Activated naive CD4-positive, alpha-beta T cell treated with Interleukin-2 at 50 U/mL for 16 hours (primary cell): ENCODE results near the gene TCEANC2.
"Not testable (repeated sequence)": the region's sequence is repeated elsewhere in the genome, so short reads cannot be mapped to it uniquely, and the experiment has no call there.

Experiments used
- DNase-seq: peaks from one replicate; pipeline ENCODE4 v3.0.0-alpha.2; 2020

The TCEANC2 gene

GRCh38 chr1:54028306-54029251 is 24.8 kb upstream of the TCEANC2 start:
- DNase-seq: no peak

GRCh38 chr1:54037476-54037875 is 15.9 kb upstream of the TCEANC2 start:
- DNase-seq: no peak

- DNase-seq: no peak
Observed at GRCh38 chr1:54041806-54042205, 11.6 kb upstream of the TCEANC2 start.

GRCh38 chr1:54045496-54045895 is 7.9 kb upstream of the TCEANC2 start:
- no peak for DNase-seq

- no peak for DNase-seq
Observed at GRCh38 chr1:54046671-54047383, 6.6 kb upstream of the TCEANC2 start.

- no peak for DNase-seq
Observed at GRCh38 chr1:54047384-54048305, 5.8 kb upstream of the TCEANC2 start.

- not testable (repeated sequence) for DNase-seq
Observed at GRCh38 chr1:54050435-54050834, 3.0 kb upstream of the TCEANC2 start.

GRCh38 chr1:54051933-54052430 is 1.4 kb upstream of the TCEANC2 start:
- DNase-seq: no peak

- peak; percentile 39 for DNase-seq
Observed at GRCh38 chr1:54052431-54052933, 926 bp upstream of the TCEANC2 start.

- no peak for DNase-seq
Observed at GRCh38 chr1:54053745-54054437, 483 bp downstream of the TCEANC2 start.

GRCh38 chr1:54054438-54054749 is 986 bp downstream of the TCEANC2 start:
- DNase-seq: no peak

- DNase-seq: no peak
Observed at GRCh38 chr1:54064299-54064698, 10.9 kb downstream of the TCEANC2 start.

GRCh38 chr1:54069791-54070170 is 16.4 kb downstream of the TCEANC2 start:
- DNase-seq: no peak

GRCh38 chr1:54070171-54070837 is 16.9 kb downstream of the TCEANC2 start:
- DNase-seq: no peak

GRCh38 chr1:54077359-54077758 is 24.0 kb downstream of the TCEANC2 start:
- DNase-seq: no peak

- no peak for DNase-seq
Observed at GRCh38 chr1:54080598-54081049, 27.2 kb downstream of the TCEANC2 start.

GRCh38 chr1:54081306-54082270 is 28.2 kb downstream of the TCEANC2 start:
- DNase-seq: peak; percentile 58

GRCh38 chr1:54084794-54085193 is 31.4 kb downstream of the TCEANC2 start:
- DNase-seq: no peak

GRCh38 chr1:54086754-54087153 is 33.3 kb downstream of the TCEANC2 start:
- DNase-seq: no peak

GRCh38 chr1:54088385-54088784 is 35.0 kb downstream of the TCEANC2 start:
- DNase-seq: no peak
